ENCODE measurements around the gene PSMB10. TPM values are rescaled to one million over a fixed set of nuclear protein-coding genes. Genes with fewer than 3 reads are reported as not detected.

The PSMB10 gene
- total and polyA plus RNA-seq, 2 of the 8 experiments (the other 6 are each of a cell fraction or from before 2014, with no cell fraction given), result 32.1 to 61.9 TPM

DNA sequence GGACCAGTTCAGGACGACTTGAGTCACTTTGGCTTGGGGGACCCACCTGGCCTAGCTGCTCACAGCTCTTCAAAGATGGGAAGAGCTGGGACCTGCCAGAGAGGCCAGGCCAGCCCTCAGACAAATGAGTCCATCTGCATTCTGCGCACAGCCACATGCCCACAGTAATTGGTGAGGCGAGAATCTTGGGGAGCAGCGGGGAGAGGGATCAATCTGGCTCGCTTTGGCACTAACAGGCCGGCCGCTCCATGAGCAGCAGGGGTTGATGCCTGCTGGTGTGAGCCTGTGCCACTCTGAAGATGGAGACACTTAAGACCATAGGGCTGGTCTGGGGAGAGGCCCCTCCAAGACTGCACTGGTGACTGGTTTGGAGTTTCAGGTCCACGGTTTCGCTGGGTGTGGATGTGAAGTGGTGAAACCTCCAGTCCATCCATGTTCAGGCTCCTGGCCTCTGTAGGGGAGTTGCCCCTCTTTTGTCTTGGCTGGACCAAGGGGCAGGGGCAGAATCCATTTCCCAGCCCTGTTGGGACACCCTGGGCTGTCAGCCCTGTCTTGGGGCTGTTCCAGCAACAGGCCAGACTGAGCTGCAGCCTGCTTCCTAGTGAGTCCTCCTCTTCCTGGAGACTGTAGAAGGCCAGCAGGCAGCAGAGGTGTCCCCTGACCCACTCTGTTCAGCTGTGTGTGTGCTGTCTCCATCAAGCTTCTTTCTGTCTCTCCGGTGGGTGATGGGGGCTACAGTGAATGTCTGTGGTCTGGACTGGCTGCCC is 12.3 kb downstream of the PSMB10 start:
- H4K5ac ChIP-seq (ENCODE audit: insufficient read length, low read depth, low read length), result no peak overlapping the region
- no peak overlapping the region for H2BK20ac ChIP-seq (ENCODE audit: low read length)
- H4K91ac ChIP-seq (replicated peaks; ENCODE audit: insufficient read length, low read length), result no peak overlapping the region
- WGBS, 2 experiments (ENCODE audit: extremely low coverage in 1 of 2, insufficient coverage in 1 of 2, insufficient read length in 1 of 2, insufficient replicate concordance in 2 of 2, low coverage in 1 of 2, low lambda C conversion rate in 2 of 2, missing lambda C conversion rate in 1 of 2), result 94% methylated on average over 10 of the region's 10 CpGs; no CpG with 5 or more reads in 1 of the 2 experiments
- H3K18ac ChIP-seq (ENCODE audit: extremely low read depth, low read length), result no peak overlapping the region
- no peak overlapping the region for H3K4ac ChIP-seq (replicated peaks; ENCODE audit: insufficient read length, low read depth, low read length)
- no peak overlapping the region for H3K4me2 ChIP-seq (ENCODE audit: insufficient read depth in 1 of 2, low read depth in 2 of 2, low read length in 2 of 2)
- H3K9me3 ChIP-seq (ENCODE audit: insufficient read depth in 2 of 2, low read depth in 1 of 2, low read length in 1 of 2), result no peaks in the 10 kb centered on the region
- no peak overlapping the region for H2AFZ ChIP-seq (ENCODE audit: low read length)
- no peaks in the 10 kb centered on the region for H3K79me1 ChIP-seq (ENCODE audit: low read depth, low read length)
- CTCF ChIA-PET (ENCODE audit: partially characterized antibody), result interaction anchor here (1.1 to 27.1 kb wide), 7 partner anchors 9 to 251 kb away, joined by 5 to 623 read pairs (median 24); partner anchors contain the start of genes CTRL, EDC4, NRN1L and PSKH1
- no peak overlapping the region for H2BK12ac ChIP-seq (ENCODE audit: low read depth, low read length)
- no peak overlapping the region for H2BK120ac ChIP-seq (replicated peaks; ENCODE audit: low read depth, low read length)
- H3K9ac ChIP-seq (replicated peaks in 1 of 4; ENCODE audit: extremely low read depth in 1 of 4, low read depth in 3 of 4, low read length in 3 of 4), result no peak overlapping the region
- TF ChIP-seq MAFK (IDR thresholded peaks at IDR 0.05; ENCODE audit: low read depth, low read length) (no peak), GTF2F1 (IDR thresholded peaks at IDR 0.05; ENCODE audit: borderline replicate concordance, low read depth, low read length) (no peak), BRCA1 (IDR thresholded peaks at IDR 0.05; ENCODE audit: low read depth, low read length) (no peak), ASH2L (IDR thresholded peaks at IDR 0.05; ENCODE audit: low read length) (no peak), RFX5 (IDR thresholded peaks at IDR 0.05; ENCODE audit: borderline replicate concordance, low read depth, low read length) (no peak), CREB1 (IDR thresholded peaks at IDR 0.05) (no peak), RAD21 (IDR thresholded peaks at IDR 0.05 in 1 of 2, conservative IDR thresholded peaks at IDR 0.05 in 1 of 2; ENCODE audit: low read depth in 2 of 2, low read length in 2 of 2) (no peak), KDM5A (IDR thresholded peaks at IDR 0.05; ENCODE audit: low read length) (no peak), CBX8 (IDR thresholded peaks at IDR 0.05; ENCODE audit: borderline replicate concordance, low read depth, low read length) (no peak), CHD2 (IDR thresholded peaks at IDR 0.05; ENCODE audit: low read length) (no peak)
- H3K56ac ChIP-seq (replicated peaks; ENCODE audit: insufficient read length, low read depth, low read length), result no peak overlapping the region
- H2AK5ac ChIP-seq (ENCODE audit: low read depth, low read length), result no peak overlapping the region
- POLR2A ChIA-PET (ENCODE audit: partially characterized antibody), result interaction anchor here (0.7 to 4.6 kb wide), 4 partner anchors 9 to 33 kb away, joined by 3 to 26 read pairs (median 3); partner anchors contain the start of genes PSKH1 and PSMB10
- H3K36me3 ChIP-seq (ENCODE audit: control insufficient read depth in 2 of 4, insufficient read depth in 4 of 4, low read length in 3 of 4), result no peaks in the 10 kb centered on the region; a peak in 2 of 8 replicates
- no peak overlapping the region for H3K4me3 ChIP-seq (ENCODE audit: extremely low read depth in 1 of 4, insufficient read depth in 2 of 4, low read depth in 3 of 4, low read length in 4 of 4)
- no peak overlapping the region for H3K14ac ChIP-seq (ENCODE audit: insufficient read length)
- no peak for FAIRE-seq
- DNase-seq (ENCODE audit: low read depth in 1 of 2, low spot score in 2 of 2), result no peak
- H3K79me2 ChIP-seq (ENCODE audit: control insufficient read depth in 1 of 2, insufficient read depth in 2 of 2, low read length in 2 of 2), result no peaks in the 10 kb centered on the region
- H3K27me3 ChIP-seq (replicated peaks in 1 of 4; ENCODE audit: control insufficient read depth in 3 of 4, extremely low read depth in 1 of 4, insufficient read depth in 3 of 4, low read length in 3 of 4), result no peaks in the 10 kb centered on the region
- H2BK15ac ChIP-seq (ENCODE audit: low read length), result no peak overlapping the region
- no peak overlapping the region for H3K27ac ChIP-seq (ENCODE audit: low read depth, low read length)
- H3K4me1 ChIP-seq (replicated peaks in 1 of 4; ENCODE audit: control insufficient read depth in 3 of 4, insufficient read depth in 4 of 4, low read length in 3 of 4), result peaks cover 0 to 8% (median 4%) of the 10 kb centered on the region in 4 experiments; a peak in 5 of 7 replicates
- no peak overlapping the region for H2BK5ac ChIP-seq (ENCODE audit: low read depth, low read length)
- H4K8ac ChIP-seq (ENCODE audit: extremely low read depth, insufficient read depth, low read length), result no peak overlapping the region
- peaks cover 13 to 26% of the 10 kb centered on the region in 2 experiments for H4K20me1 ChIP-seq (replicated peaks in 1 of 2; ENCODE audit: control insufficient read depth in 1 of 2, insufficient read depth in 2 of 2, low read length in 2 of 2)
- H3K23me2 ChIP-seq (ENCODE audit: low read depth, low read length), result no peaks in the 10 kb centered on the region
- no peak overlapping the region for H3K23ac ChIP-seq (ENCODE audit: insufficient read length)

Data from H1 (cell line).